Esophagus (tissue), 2 donors: ENCODE results near the gene BCKDHA. TPM values are rescaled to one million over a fixed set of nuclear protein-coding genes. Genes with fewer than 3 reads are reported as not detected.
"Not testable (repeated sequence)": the region's sequence is repeated elsewhere in the genome, so short reads cannot be mapped to it uniquely, and the experiment has no call there.

Experiments used
- H3K27ac ChIP-seq, 2 donors: one replicate each; pipeline ENCODE4 v1.5.1; 2013; ENCODE audit warnings: low read depth in 2 of 2, mild to moderate bottlenecking in 2 of 2, inconsistent platforms in 1 of 2, low read length in 1 of 2, moderate library complexity in 1 of 2
- H3K27me3 ChIP-seq, 2 donors: one replicate each; pipeline ENCODE4 v1.6.1; 2013; ENCODE audit warnings: low read length in 2 of 2, control low read depth in 1 of 2, mild to moderate bottlenecking in 1 of 2; ENCODE audit not compliant: insufficient read depth in 2 of 2, control insufficient read depth in 1 of 2
- H3K36me3 ChIP-seq, 2 donors: one replicate each; pipeline ENCODE4 v1.6.1; 2013; ENCODE audit warnings: low read length in 1 of 2; ENCODE audit not compliant: control insufficient read depth in 2 of 2, insufficient read depth in 2 of 2
- H3K4me1 ChIP-seq, 2 donors: one replicate each; pipeline ENCODE4 v1.6.1; 2013; ENCODE audit warnings: low read length in 1 of 2; ENCODE audit not compliant: control insufficient read depth in 2 of 2, insufficient read depth in 2 of 2
- H3K4me3 ChIP-seq, 2 donors: one replicate each; pipeline ENCODE4 v1.5.1; 2013; ENCODE audit warnings: low read length in 2 of 2, mild to moderate bottlenecking in 2 of 2, low read depth in 1 of 2, moderate library complexity in 1 of 2
- H3K9me3 ChIP-seq, 2 donors: one replicate each; pipeline ENCODE4 v1.6.1; 2013; ENCODE audit warnings: mild to moderate bottlenecking in 2 of 2, low read depth in 1 of 2, low read length in 1 of 2, moderate library complexity in 1 of 2; ENCODE audit not compliant: control insufficient read depth in 2 of 2, insufficient read depth in 1 of 2
- WGBS, 2 donors: extraction: QIAGEN DNeasy Blood & Tissue Kit; methylation state at CpG; one replicate each; pipeline ENCODE4 v1.1.7; 2013; 5-methylcytosine and 5-hydroxymethylcytosine counted together
- polyA plus RNA-seq, 2 donors: library from polyadenylated mRNA; stranded (reverse); fragments of 200-250 nt; gene quantifications; one replicate each; pipeline ENCODE4 v1.2.3, GENCODE V29; 2013
- donor health status: healthy with polysubstance abuse.
- donor health status: Bipolar disorder and iron deficiency.

BCKDHA gene
- polyA plus RNA-seq, 2 donors, result 37.0 to 61.8 TPM

DNA sequence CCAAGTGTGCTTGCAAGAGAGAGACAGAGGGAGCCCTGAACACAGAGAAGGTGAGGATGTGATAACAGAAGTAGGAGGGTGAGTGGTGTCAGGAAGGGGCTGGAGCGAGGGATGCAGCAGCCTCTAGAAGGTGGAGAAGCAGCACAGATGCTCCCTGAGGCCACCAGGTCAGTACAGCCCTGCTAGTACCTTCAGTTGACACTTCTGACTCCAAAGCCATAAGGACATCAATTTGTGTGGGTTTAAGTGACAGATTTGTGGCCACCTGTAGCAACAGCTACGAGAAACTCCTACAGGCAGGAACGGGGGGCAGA is 52.2 kb downstream of the BCKDHA start:
- no peak overlapping the region for H3K4me3 ChIP-seq
- 44 to 50% methylated on average over 3 of the region's 3 CpGs for WGBS, 2 donors
- no peaks in the 10 kb centered on the region for H3K27me3 ChIP-seq
- H3K9me3 ChIP-seq, result no peaks in the 10 kb centered on the region
- no peak overlapping the region for H3K27ac ChIP-seq
- no peaks in the 10 kb centered on the region for H3K4me1 ChIP-seq
- H3K36me3 ChIP-seq, result no peaks in the 10 kb centered on the region

DNA sequence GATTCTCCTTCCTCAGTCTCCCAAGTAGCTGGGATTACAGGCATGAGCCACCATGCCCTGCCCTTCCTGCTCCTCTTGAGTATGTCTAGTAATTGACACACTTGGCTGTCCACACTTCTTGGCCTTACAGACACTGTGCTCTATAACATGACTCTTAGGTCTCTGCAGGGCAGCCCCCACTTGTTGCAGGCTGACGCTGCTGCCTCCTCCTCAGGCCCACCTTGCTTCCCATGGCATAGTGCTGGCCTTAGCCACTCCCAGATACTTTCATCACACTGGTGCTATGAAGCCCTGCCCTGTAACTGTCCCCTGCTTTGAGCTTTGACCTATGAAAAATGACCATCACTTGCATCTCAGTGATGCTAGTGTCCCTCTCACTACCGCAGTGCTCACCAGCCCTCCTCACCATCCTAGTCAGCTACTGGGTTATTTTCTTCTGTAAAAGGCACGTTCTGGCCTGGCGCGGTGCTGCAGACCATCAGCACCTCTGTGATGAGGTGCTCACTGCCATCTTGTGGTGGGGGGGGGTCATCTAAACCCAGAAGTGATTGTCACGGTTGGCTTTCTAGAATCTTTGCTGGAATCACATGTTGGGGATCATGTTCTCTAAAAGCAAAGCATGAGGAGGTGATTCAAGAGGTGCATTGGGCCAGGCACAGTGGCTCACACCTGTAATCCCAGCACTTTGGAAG is 55.1 kb downstream of the BCKDHA start:
- Histone ChIP-seq H3K27me3 (no peaks in the 10 kb centered on the region), H3K4me1 (no peaks in the 10 kb centered on the region), H3K27ac (no peak overlapping the region), H3K36me3 (no peaks in the 10 kb centered on the region), H3K4me3 (no peak overlapping the region), H3K9me3 (no peaks in the 10 kb centered on the region)
- WGBS, 2 donors, result 60 to 68% methylated on average over 6 of the region's 6 CpGs

DNA sequence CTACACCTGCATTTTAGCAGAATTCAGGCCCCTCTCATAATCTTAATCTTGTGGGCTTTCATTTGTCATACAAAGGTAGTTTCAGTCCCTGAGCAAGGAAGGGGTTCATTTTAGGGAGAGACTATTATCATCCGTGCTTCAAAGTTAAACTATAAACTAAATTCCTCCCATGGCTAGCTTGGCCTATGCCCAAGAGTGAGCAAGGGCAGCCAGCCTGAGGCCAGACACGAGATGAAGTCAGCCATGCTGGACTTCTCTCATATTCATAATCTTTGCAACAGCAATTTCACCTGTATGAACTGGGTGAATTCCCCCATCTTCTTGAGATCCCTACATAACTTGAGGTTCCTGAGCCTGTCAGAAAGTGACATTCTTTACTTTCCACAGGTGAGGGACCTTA is 58.3 kb downstream of the BCKDHA start:
- WGBS, 2 donors, result 27 to 34% methylated on average over 2 of the region's 2 CpGs
- Histone ChIP-seq H3K9me3 (no peaks in the 10 kb centered on the region), H3K4me3 (no peak overlapping the region), H3K36me3 (no peaks in the 10 kb centered on the region), H3K4me1 (no peaks in the 10 kb centered on the region), H3K27ac (no peak overlapping the region), H3K27me3 (no peaks in the 10 kb centered on the region)

- Histone ChIP-seq H3K27me3 (no peaks in the 10 kb centered on the region), H3K4me3 (no peak overlapping the region), H3K9me3 (no peaks in the 10 kb centered on the region), H3K27ac (no peak overlapping the region), H3K36me3 (no peaks in the 10 kb centered on the region), H3K4me1 (no peaks in the 10 kb centered on the region)
- 38 to 43% methylated on average over 7 of the region's 7 CpGs for WGBS, 2 donors
Observed at GRCh38 chr19:41456342-41456918, 58.8 kb downstream of the BCKDHA start.

- no peaks in the 10 kb centered on the region for H3K36me3 ChIP-seq
- 30 to 64% methylated on average over 1 of the region's 1 CpG for WGBS, 2 donors
- H3K4me3 ChIP-seq, result no peak overlapping the region
- H3K9me3 ChIP-seq, result no peaks in the 10 kb centered on the region
- no peaks in the 10 kb centered on the region for H3K27me3 ChIP-seq
- no peaks in the 10 kb centered on the region for H3K4me1 ChIP-seq
- no peak overlapping the region for H3K27ac ChIP-seq
Observed at GRCh38 chr19:41457241-41457640, 59.6 kb downstream of the BCKDHA start.

DNA sequence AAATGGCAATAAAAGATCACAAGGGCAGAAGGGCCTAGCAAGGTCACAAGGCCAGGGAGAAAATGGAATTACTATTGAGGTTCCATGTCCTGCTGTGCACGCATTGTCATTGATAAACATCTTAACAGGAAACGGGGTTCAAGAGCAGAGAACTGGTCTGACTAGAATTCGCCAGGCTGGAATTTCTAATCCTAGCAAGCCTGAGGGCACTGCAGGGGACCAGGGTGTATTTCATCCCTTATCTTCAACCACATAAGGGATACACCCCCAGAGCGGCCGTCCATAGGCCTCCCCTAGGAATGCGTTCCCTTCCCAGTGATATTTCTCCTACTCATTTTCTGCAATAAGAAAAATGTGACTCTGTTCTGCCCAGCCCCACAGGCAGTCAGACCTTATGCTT is 64.9 kb downstream of the BCKDHA start:
- no peaks in the 10 kb centered on the region for H3K9me3 ChIP-seq
- H3K36me3 ChIP-seq, result no peaks in the 10 kb centered on the region
- no peak overlapping the region for H3K4me3 ChIP-seq
- peaks cover 0 to 2% of the 10 kb centered on the region in 2 donors for H3K27me3 ChIP-seq
- WGBS, 2 donors, result 61 to 66% methylated on average over 6 of the region's 6 CpGs
- H3K4me1 ChIP-seq, result no peaks in the 10 kb centered on the region
- no peak overlapping the region for H3K27ac ChIP-seq

DNA sequence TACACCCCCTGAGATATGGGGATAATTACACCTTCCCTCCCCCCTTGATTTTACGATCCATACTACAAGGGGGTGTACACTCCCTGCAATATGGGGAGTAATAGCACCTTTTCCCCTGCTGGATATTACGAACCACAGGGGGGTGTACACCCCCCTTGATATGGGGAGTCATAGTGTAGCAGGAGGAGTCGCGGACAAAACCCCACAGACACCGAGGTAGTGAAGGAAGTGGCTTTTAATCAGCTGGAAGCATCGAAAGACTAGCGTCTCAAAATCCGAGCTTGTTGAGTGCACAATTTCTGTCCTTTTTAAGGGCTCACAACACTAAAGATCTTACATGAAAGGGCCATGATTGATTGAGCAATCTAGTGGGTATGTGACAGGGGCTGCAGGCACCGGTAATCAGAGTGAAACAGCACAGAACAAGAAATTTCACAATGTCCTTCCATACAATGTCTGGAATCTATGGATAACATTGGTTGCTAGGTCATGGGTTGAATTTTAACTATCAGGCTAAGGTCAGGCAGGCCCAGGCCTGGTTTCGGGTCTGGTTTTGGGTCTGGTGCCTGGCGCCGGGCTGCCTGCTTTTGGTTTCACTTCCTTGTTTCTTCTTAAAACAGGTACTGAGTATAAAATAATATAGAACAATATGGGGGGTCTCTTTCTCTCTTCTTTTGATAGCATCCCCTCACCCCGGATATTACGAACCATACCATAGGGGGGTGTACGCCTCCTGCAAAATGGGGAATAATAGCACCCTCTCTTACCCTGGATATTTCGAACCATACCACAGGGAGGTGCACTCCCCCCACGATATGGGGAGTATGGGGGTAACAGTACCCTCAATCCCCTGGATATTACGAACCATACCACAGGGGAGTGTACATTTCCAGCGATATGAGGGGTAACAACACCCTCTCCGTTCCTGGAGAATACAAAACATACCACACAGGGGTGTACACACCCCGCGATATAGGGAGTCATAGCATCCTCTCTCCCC is 65.9 kb downstream of the BCKDHA start:
- not testable (repeated sequence) for H3K9me3 ChIP-seq, H3K27ac ChIP-seq, H3K36me3 ChIP-seq, H3K4me1 ChIP-seq, H3K27me3 ChIP-seq, H3K4me3 ChIP-seq
- 71 to 77% methylated on average over 22 of the region's 22 CpGs for WGBS, 2 donors

Other genes starting within 250 kb of the BCKDHA start
- 10 to 100 TPM in 1 of 2 donors, 1 to 10 TPM in 1; 8.7 to 10.5 TPM for gene CYP2S1, start 204.6 kb upstream of the BCKDHA start, polyA plus RNA-seq
- 1 to 10 TPM; 1.9 to 4.1 TPM for gene AXL, start 178.6 kb upstream of the BCKDHA start, polyA plus RNA-seq
- gene HNRNPUL1, start 133.4 kb upstream of the BCKDHA start, polyA plus RNA-seq, result 10 to 100 TPM; 64.9 to 73.4 TPM
- gene CCDC97, start 87.6 kb upstream of the BCKDHA start, polyA plus RNA-seq, result 10 to 100 TPM; 12.2 to 14.0 TPM
- 10 to 100 TPM; 16.2 to 77.1 TPM for gene TGFB1, start 43.9 kb upstream of the BCKDHA start, polyA plus RNA-seq
- gene B9D2, start 33.7 kb upstream of the BCKDHA start, polyA plus RNA-seq, result 1 to 10 TPM; 3.1 to 6.0 TPM
- 10 to 100 TPM; 13.8 to 17.3 TPM for gene TMEM91, start 21.3 kb upstream of the BCKDHA start, polyA plus RNA-seq
- gene EXOSC5, start 459 bp upstream of the BCKDHA start, polyA plus RNA-seq, result 10 to 100 TPM; 26.3 to 31.9 TPM
- 10 to 100 TPM; 42.9 to 68.8 TPM for gene B3GNT8, start 29.6 kb downstream of the BCKDHA start, polyA plus RNA-seq
- 10 to 100 TPM; 22.6 to 38.9 TPM for gene DMAC2, start 42.1 kb downstream of the BCKDHA start, polyA plus RNA-seq
- not detected for gene ERICH4, start 45.3 kb downstream of the BCKDHA start, polyA plus RNA-seq
- under 1 TPM; 0.24 to 0.66 TPM for gene CEACAM21, start 178.3 kb downstream of the BCKDHA start, polyA plus RNA-seq
- under 1 TPM; 0.47 to 0.58 TPM for gene CEACAM4, start 229.3 kb downstream of the BCKDHA start, polyA plus RNA-seq